Activated CD8-positive, alpha-beta memory T cell treated with anti-CD3 and anti-CD28 coated beads, Interleukin-2, amount 10 ng/mL, durations not matched to agents 7 days and 5 days (primary cell): ENCODE data around the gene PRSS27. TPM values are rescaled to one million over a fixed set of nuclear protein-coding genes. Genes with fewer than 3 reads are reported as not detected.

Source experiments
- ATAC-seq: fragments of 150-1000 bp; cut with Tn5 transposase; one replicate; pipeline ENCODE4 v1.10.0; 2021; ENCODE audit warnings: moderate library complexity
- CTCF ChIA-PET: fragments of 350-600 bp; sonication (Branson Sonifier 250); formaldehyde crosslinking; loops from one replicate; lab custom pipeline; 2021; ENCODE audit warnings: antibody characterized with exemption; lab: Charles Lee
- DNase-seq: peaks from one replicate; pipeline ENCODE4 v3.0.0-alpha.2; 2020
- H3K27ac Mint-ChIP-seq: one replicate; pipeline ENCODE4 v1.8.0; 2021; ENCODE audit warnings: mild to moderate bottlenecking, mixed read lengths
- H3K27me3 Mint-ChIP-seq: one replicate; pipeline ENCODE4 v1.8.0; 2021; ENCODE audit warnings: mixed read lengths
- H3K36me3 Mint-ChIP-seq: one replicate; pipeline ENCODE4 v1.8.0; 2021; ENCODE audit warnings: mild to moderate bottlenecking, mixed read lengths
- H3K4me1 Mint-ChIP-seq: one replicate; pipeline ENCODE4 v1.8.0; 2021; ENCODE audit warnings: mixed read lengths
- H3K4me3 Mint-ChIP-seq: one replicate; pipeline ENCODE4 v1.8.0; 2021; ENCODE audit warnings: mild to moderate bottlenecking, moderate library complexity, mixed read lengths
- H3K9me3 Mint-ChIP-seq: one replicate; pipeline ENCODE4 v1.8.0; 2022; ENCODE audit warnings: low read depth, mixed read lengths
- total RNA-seq, 2 experiments: library from RNA; stranded (reverse); gene quantifications; one replicate each; pipeline ENCODE4 v1.2.3, GENCODE V29; 2021

PRSS27 gene
- total RNA-seq, result 1 to 10 TPM; 1.2 to 1.7 TPM

DNA sequence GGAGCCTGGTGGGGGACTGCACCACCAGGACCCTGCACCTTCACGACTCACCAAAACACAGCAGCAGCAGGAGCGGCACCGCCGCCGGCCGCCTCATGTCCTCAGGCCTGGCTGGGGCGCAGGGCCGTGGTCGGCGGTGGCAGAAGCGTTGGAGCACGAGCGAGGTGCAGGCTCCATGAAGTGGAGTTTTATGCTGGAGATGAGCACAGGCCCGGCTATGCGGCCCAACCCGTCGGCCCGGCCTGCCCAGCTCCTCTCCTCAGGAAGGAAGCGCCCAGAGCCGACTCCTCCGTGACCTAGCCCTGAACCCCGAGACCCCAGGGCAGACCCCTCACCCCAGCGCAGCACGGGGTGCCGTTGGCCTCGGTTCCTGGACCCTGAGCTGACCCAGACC is at the start of gene PRSS27:
Gene PRSS27 (minus strand): TSS at position 161 of the 394 bp plus-strand sequence. CDS start 64 bp downstream, at position 97.
- CTCF ChIA-PET, result interaction anchor here (1.1 kb wide), 1 partner anchor 31 kb away, joined by 4 read pairs; no protein-coding TSS in a partner anchor
- Mint-ChIP-seq H3K9me3 (no peaks in the 10 kb centered on the region), H3K36me3 (no peaks in the 10 kb centered on the region), H3K27me3 (peaks cover 9% of the 10 kb centered on the region), H3K27ac (peak within 1 kb of the TSS; percentile 80), H3K4me1 (peaks cover 12% of the 10 kb centered on the region), H3K4me3 (peak within 1 kb of the TSS; percentile 67)
- DNase-seq (no peak), ATAC-seq (no peak)

- ATAC-seq, result no peak
- H3K4me3 Mint-ChIP-seq, result no peak overlapping the region
Observed at GRCh38 chr16:2769675-2770056, 49.6 kb upstream of the PRSS27 start.

GRCh38 chr16:2769100-2769529 is 49.1 kb upstream of the PRSS27 start:
- Mint-ChIP-seq H3K36me3 (peaks cover 65% of the 10 kb centered on the region), H3K4me1 (peaks cover 12% of the 10 kb centered on the region), H3K9me3 (no peaks in the 10 kb centered on the region), H3K27ac (no peak overlapping the region), H3K4me3 (no peak overlapping the region), H3K27me3 (no peaks in the 10 kb centered on the region)
- CTCF ChIA-PET, result interaction anchor here (2.3 kb wide), 1 partner anchor 16 kb away, joined by 8 read pairs; no protein-coding TSS in a partner anchor
- ATAC-seq, result no peak
- DNase-seq, result no peak

More at GRCh38 chr16:2769675-2770056, 49.6 kb upstream of the PRSS27 start:
- Mint-ChIP-seq H3K36me3 (peaks cover 60% of the 10 kb centered on the region), H3K27me3 (no peaks in the 10 kb centered on the region), H3K4me1 (peaks cover 12% of the 10 kb centered on the region), H3K27ac (no peak overlapping the region), H3K9me3 (no peaks in the 10 kb centered on the region)
- DNase-seq, result no peak
- CTCF ChIA-PET, result interaction anchor here (2.3 kb wide), 1 partner anchor 16 kb away, joined by 8 read pairs; no protein-coding TSS in a partner anchor

DNA sequence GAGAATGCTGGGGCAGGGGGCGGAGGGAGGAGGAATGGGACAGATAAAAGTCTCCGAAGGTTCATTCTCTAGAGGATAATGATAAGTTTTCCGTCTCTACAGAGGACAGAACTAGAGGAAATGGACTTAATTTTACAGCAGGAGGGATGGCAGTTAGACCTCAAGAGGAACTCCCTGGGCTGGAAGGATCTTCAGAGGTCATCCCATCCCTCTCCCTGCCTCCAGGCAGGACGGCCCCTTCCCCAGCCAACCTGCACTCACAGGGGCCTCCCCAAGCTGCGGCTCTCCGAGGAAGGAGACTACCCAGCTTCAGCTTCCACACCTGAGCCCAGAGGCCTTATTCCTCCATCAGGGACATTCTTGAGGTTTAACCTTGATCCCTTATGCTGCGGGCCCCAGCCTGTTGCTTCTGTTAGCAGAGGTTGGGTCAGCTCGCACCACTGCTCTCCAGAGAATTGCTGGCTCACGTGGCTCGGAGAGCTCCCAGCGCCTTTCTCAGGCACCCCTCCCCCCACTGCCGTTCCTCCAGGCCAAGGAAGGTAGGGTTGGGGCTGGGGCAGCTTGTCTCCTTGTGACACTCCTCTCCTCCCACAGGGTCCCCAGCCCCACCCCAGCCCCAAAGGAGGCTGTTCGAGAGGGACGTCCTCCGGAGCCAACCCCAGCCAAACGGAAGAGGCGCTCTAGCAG is 48.5 kb upstream of the PRSS27 start:
- Mint-ChIP-seq H3K4me1 (peaks cover 12% of the 10 kb centered on the region), H3K27me3 (no peaks in the 10 kb centered on the region), H3K4me3 (no peak overlapping the region), H3K9me3 (no peaks in the 10 kb centered on the region), H3K27ac (no peak overlapping the region), H3K36me3 (peaks cover 70% of the 10 kb centered on the region)
- DNase-seq (no peak), ATAC-seq (no peak)
- CTCF ChIA-PET, result interaction anchor here (2.3 kb wide), 1 partner anchor 15 kb away, joined by 8 read pairs; no protein-coding TSS in a partner anchor

DNA sequence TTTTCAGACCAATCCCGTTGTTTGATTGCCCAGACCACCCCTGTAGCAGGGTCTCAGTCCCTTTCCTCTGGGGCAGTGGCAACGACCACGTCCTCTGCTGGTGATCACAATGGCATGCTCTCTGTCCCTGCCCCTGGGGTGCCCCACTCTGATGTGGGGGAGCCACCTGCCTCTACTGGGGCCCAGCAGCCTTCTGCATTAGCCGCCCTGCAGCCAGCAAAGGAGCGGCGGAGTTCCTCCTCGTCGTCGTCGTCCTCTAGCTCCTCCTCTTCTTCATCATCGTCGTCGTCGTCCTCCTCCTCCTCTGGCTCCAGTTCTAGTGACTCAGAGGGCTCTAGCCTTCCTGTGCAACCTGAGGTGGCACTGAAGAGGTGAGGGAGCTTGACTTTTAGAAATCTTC is 47.9 kb upstream of the PRSS27 start:
- H3K36me3 Mint-ChIP-seq, result peaks cover 76% of the 10 kb centered on the region
- no peaks in the 10 kb centered on the region for H3K9me3 Mint-ChIP-seq
- H3K4me1 Mint-ChIP-seq, result peaks cover 12% of the 10 kb centered on the region
- DNase-seq, result no peak
- ATAC-seq, result no peak
- H3K4me3 Mint-ChIP-seq, result no peak overlapping the region
- CTCF ChIA-PET, result interaction anchor here (2.3 kb wide), 1 partner anchor 14 kb away, joined by 8 read pairs; no protein-coding TSS in a partner anchor
- H3K27me3 Mint-ChIP-seq, result no peaks in the 10 kb centered on the region
- H3K27ac Mint-ChIP-seq, result no peak overlapping the region

GRCh38 chr16:2767140-2767731 is 47.2 kb upstream of the PRSS27 start:
- Mint-ChIP-seq H3K9me3 (no peaks in the 10 kb centered on the region), H3K4me1 (peaks cover 12% of the 10 kb centered on the region), H3K36me3 (peaks cover 78% of the 10 kb centered on the region), H3K4me3 (no peak overlapping the region), H3K27ac (no peak overlapping the region), H3K27me3 (no peaks in the 10 kb centered on the region)
- CTCF ChIA-PET, result interaction anchor here (2.3 kb wide), 1 partner anchor 14 kb away, joined by 8 read pairs; no protein-coding TSS in a partner anchor
- ATAC-seq (no peak), DNase-seq (no peak)

DNA sequence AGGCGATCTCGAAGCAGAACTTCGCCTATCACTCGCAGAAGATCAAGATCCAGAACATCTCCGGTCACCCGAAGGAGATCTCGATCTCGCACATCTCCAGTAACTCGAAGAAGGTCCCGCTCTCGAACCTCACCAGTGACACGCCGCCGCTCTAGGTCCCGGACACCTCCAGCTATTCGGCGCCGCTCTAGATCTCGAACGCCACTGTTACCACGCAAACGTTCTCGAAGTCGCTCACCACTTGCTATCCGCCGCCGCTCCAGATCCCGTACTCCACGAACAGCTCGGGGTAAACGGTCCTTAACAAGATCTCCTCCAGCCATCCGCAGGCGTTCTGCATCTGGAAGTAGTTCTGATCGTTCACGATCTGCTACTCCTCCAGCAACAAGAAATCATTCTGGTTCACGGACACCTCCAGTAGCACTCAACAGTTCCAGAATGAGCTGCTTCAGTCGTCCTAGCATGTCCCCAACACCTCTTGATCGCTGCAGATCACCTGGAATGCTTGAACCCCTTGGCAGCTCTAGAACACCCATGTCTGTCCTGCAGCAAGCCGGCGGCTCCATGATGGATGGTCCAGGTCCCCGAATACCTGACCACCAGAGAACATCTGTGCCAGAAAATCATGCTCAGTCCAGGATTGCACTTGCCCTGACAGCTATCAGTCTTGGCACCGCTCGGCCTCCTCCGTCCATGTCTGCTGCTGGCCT is 46.6 kb upstream of the PRSS27 start:
- CTCF ChIA-PET, result no interaction called here
- Mint-ChIP-seq H3K27me3 (no peaks in the 10 kb centered on the region), H3K36me3 (peaks cover 83% of the 10 kb centered on the region), H3K4me1 (peaks cover 12% of the 10 kb centered on the region), H3K27ac (no peak overlapping the region), H3K9me3 (no peaks in the 10 kb centered on the region), H3K4me3 (no peak overlapping the region)
- DNase-seq (no peak), ATAC-seq (no peak)

- CTCF ChIA-PET, result no interaction called here
- H3K9me3 Mint-ChIP-seq, result no peaks in the 10 kb centered on the region
- no peak overlapping the region for H3K27ac Mint-ChIP-seq
- ATAC-seq (no peak), DNase-seq (no peak)
- peaks cover 85% of the 10 kb centered on the region for H3K36me3 Mint-ChIP-seq
- H3K27me3 Mint-ChIP-seq, result no peaks in the 10 kb centered on the region
- no peak overlapping the region for H3K4me3 Mint-ChIP-seq
- H3K4me1 Mint-ChIP-seq, result peaks cover 12% of the 10 kb centered on the region
Observed at GRCh38 chr16:2765462-2766404, 45.7 kb upstream of the PRSS27 start.

GRCh38 chr16:2764718-2765117 is 44.7 kb upstream of the PRSS27 start:
- peaks cover 7% of the 10 kb centered on the region for H3K4me1 Mint-ChIP-seq
- DNase-seq, result no peak
- no peak overlapping the region for H3K27ac Mint-ChIP-seq
- ATAC-seq, result no peak
- no peaks in the 10 kb centered on the region for H3K9me3 Mint-ChIP-seq
- H3K4me3 Mint-ChIP-seq, result no peak overlapping the region
- peaks cover 87% of the 10 kb centered on the region for H3K36me3 Mint-ChIP-seq
- CTCF ChIA-PET, result no interaction called here
- H3K27me3 Mint-ChIP-seq, result no peaks in the 10 kb centered on the region

DNA sequence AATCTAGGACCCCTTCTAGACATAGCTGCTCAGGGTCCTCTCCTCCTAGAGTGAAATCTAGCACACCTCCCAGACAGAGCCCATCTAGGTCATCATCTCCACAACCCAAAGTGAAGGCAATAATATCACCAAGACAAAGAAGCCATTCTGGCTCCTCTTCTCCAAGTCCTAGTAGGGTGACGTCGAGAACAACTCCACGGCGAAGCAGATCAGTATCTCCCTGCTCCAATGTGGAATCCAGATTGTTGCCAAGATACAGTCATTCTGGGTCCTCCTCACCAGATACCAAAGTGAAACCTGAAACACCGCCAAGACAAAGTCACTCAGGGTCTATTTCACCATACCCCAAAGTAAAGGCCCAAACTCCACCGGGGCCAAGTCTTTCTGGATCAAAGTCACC is 43.1 kb upstream of the PRSS27 start:
- no peak for DNase-seq
- no peaks in the 10 kb centered on the region for H3K9me3 Mint-ChIP-seq
- no peaks in the 10 kb centered on the region for H3K27me3 Mint-ChIP-seq
- H3K36me3 Mint-ChIP-seq, result peaks cover 90% of the 10 kb centered on the region
- no peak overlapping the region for H3K4me3 Mint-ChIP-seq
- ATAC-seq, result no peak
- H3K27ac Mint-ChIP-seq, result no peak overlapping the region
- CTCF ChIA-PET, result interaction anchor here (1.5 kb wide), 1 partner anchor 9 kb away, joined by 3 read pairs; no protein-coding TSS in a partner anchor
- H3K4me1 Mint-ChIP-seq, result peaks cover 7% of the 10 kb centered on the region

GRCh38 chr16:2762711-2763110 is 42.7 kb upstream of the PRSS27 start:
- Mint-ChIP-seq H3K9me3 (no peaks in the 10 kb centered on the region), H3K4me3 (no peak overlapping the region), H3K4me1 (peaks cover 10% of the 10 kb centered on the region), H3K36me3 (peaks cover 91% of the 10 kb centered on the region), H3K27ac (no peak overlapping the region), H3K27me3 (no peaks in the 10 kb centered on the region)
- ATAC-seq (no peak), DNase-seq (no peak)
- CTCF ChIA-PET, result no interaction called here

GRCh38 chr16:2761886-2762583 is 42.0 kb upstream of the PRSS27 start:
- ATAC-seq (no peak), DNase-seq (no peak)
- no peaks in the 10 kb centered on the region for H3K27me3 Mint-ChIP-seq
- H3K27ac Mint-ChIP-seq, result no peak overlapping the region
- H3K4me1 Mint-ChIP-seq, result peaks cover 14% of the 10 kb centered on the region
- H3K36me3 Mint-ChIP-seq, result peaks cover 94% of the 10 kb centered on the region
- no peak overlapping the region for H3K4me3 Mint-ChIP-seq
- CTCF ChIA-PET, result no interaction called here
- no peaks in the 10 kb centered on the region for H3K9me3 Mint-ChIP-seq
